Activated CD8-positive, alpha-beta memory T cell treated with anti-CD3 and anti-CD28 coated beads for 48 hours (primary cell): ENCODE data around the gene TEX14.
"Not testable (repeated sequence)": the region's sequence is repeated elsewhere in the genome, so short reads cannot be mapped to it uniquely, and the experiment has no call there.

Experiments used
- DNase-seq, 3 experiments: peaks; one replicate each; pipeline ENCODE4 v3.0.0-alpha.2; 2020; ENCODE audit warnings: low read depth in 2 of 3, low spot score in 2 of 3

TEX14 gene

DNA sequence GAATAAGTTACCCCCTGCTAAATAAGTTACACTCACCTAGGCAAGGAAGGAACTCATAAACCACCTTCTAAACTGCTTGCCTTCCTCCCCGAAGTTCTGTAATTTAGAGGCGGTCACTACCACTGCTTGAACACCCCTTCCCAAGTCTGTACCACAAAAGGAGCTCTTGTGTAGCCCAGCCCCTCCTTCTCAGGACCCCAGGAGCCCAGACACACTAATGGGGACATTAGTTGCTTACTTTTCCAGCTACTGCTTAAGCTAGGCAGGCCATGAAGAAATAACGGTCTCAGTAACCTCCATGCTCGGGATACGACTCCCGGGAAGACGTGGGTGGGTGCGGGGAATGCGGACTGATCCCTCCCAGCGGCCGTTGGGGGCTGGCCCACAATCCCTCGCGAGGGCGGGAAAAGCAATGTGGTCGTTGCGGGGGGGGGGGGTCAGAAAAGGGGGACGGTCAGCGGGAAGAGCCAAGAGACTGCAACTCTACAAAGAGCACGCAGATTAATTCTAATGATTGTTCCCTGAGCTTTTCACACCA lies at the start of gene TEX14:
TSS of gene TEX14 (minus strand) at position 345 of the 538 bp plus-strand sequence. CDS start 40,044 bp downstream, outside the sequence.
- no peak for DNase-seq

DNA sequence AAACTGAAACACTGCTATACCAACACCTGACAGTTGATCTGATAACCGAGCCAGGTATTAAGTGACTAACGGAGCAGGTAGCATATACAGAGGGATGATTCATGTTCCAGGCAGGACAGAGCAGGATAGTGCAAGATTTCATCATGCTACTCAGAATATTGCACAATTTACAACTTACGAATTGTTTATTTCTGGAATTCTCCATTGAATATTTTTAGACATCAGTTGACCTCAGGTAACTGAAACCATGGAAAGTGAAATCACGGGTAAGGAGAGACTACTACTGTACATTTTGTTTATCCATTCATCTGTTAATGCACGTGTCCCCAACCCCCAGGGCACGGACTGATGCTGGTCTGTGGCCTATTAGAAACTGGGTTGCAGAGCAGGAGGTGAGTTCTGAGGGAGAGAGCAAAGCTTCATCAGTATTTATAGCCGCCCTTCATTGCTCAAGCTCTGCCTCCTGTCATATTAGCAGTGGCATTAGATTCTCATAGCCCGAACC lies 49.3 kb upstream of the TEX14 start:
- DNase-seq = no peak

DNA sequence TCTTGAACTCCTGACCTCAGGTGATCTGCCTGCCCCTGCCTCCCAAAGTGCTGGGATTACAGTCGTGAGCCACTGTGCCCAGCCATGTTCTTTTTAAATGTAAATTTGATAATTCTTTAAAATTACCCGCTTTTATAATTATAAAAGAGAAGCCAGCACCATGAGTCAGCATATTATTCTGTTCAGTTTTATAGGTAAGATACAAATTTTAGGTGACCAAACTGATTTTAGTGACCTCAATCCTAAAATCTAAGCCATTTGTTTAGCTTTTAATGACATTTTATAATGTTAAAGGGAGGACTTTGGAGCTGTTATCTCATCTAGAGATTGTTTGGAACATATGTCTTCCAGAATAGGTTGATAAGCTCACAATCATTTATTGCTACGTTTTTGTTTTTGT lies 43.0 kb upstream of the TEX14 start:
- DNase-seq = no peak

- DNase-seq = no peak
Measured at GRCh38 chr17:58734040-58734439, 42.2 kb upstream of the TEX14 start.

DNA sequence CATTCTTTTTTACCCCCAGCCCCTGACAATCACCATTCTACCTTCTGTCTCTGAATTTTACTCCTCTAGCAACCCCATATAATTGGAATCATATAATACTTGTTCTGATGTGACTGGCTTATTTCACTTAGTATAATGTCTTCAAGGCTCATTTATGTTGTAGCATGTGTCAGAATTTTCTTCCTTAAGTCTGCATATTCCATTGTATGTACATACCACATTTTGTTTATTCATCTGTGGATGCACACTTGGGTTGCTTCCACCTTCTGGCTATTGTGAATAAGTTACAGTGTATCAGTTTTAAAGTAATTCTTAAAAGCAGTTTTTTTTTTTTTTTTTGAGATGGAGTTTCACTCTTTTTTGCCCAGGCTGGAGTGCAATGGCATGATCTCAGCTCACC lies 39.1 kb upstream of the TEX14 start:
- DNase-seq = no peak

DNA sequence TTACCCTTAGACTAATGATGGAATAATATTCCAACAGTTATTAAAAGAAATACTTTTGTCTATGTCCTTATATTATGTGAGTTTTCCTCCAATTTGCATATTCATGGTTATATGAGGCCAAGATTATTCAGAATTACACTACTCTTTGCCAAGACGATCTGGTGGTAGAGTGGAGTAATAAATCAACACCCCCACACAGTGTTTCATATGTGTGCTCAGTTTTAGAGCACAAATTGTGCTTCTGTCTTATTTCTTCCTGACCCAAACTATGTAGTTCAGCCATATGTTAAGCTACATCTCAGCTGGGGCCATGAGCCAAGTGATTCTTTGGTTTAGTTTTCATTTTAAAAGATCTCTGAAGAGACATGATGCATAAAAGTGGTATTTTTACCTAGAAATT lies 37.0 kb upstream of the TEX14 start:
- no peak for DNase-seq

- DNase-seq = no peak
Measured at GRCh38 chr17:58722696-58723095, 30.9 kb upstream of the TEX14 start.

- DNase-seq = no peak
Measured at GRCh38 chr17:58722274-58722673, 30.4 kb upstream of the TEX14 start.

DNA sequence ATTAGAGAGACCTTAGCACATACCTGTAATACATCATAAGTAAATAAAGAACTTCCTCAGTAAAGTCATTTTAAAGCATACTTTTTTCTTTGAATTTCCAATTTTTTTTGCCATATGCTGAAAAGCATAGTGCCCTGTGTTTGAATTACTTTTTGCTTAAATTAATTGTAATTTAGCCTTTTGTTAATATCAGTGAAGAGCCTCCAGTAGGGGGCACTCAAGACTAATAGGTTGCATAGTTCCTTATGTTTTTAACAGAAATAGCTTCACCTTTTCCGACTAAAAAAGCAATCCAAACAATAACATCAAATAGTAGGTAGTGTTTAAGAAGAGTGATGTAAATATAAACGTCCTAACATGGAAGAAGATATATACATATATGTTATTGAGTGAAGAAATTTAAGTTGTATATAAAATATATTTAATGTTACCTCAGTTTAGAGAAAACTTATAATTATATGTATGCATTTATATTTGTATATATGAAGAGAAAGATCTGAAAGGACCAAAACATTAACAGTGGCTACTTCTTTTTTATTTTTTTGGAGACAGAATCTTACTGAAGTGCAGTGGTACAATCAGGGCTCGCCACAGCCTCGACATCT lies 19.2 kb upstream of the TEX14 start:
- DNase-seq = no peak

GRCh38 chr17:58706351-58707140 lies 14.7 kb upstream of the TEX14 start:
- no peak for DNase-seq

- DNase-seq = no peak
Measured at GRCh38 chr17:58703916-58704286, 12.1 kb upstream of the TEX14 start.

DNA sequence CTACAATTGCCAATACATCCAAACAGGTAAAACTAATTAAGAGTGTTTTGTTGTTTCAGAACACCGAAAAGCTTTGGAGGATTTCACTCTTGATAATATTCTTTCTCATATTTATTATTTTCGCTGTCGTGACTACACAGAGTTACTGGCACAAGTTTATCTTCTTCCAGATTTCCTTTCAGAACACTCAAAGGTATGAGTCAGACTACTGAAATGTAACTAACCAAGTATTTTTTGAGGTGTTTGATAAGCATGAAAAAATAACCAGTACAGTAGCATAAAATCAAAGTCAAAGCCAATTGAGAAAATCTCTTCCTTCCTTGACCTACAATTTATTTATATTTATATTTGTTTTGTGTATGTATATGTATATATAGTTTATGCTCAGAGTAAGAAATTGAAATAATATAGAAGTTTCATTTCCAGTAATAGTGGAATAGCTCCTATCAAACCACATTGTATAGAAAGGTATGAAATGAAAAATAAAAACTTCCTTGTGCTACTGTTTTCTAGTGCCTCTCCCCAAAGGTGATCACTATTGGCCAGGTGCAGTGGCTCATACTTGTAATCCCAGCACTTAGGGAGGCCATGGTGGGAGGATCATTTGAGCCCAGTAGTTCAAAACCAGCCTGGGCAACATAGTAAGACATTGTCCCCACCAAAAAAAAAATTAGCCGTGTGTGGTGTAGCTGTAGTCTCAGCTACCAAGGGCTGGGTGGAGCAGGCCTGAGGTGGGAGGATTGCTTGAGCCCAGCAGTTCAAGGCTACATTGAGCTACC lies 11.5 kb upstream of the TEX14 start:
- no peak for DNase-seq

DNA sequence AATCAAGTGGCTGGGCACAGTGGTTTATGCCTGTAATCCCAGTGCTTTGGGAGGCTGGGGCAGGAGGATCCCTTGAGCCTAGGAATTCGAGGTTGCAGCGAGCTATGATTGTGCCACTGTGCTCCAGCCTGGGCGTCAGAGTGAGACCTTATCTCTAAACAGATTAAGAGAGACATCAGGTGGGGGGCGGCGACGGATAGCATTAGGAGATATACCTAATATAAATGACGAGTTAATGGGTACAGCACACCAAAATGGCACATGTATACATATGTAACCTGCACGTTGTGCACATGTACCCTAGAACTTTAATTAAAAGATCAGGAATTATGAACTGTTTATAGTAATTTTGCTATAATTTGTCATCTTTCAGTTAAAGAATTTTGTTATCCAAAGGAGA lies 10.9 kb upstream of the TEX14 start:
- no peak for DNase-seq

DNA sequence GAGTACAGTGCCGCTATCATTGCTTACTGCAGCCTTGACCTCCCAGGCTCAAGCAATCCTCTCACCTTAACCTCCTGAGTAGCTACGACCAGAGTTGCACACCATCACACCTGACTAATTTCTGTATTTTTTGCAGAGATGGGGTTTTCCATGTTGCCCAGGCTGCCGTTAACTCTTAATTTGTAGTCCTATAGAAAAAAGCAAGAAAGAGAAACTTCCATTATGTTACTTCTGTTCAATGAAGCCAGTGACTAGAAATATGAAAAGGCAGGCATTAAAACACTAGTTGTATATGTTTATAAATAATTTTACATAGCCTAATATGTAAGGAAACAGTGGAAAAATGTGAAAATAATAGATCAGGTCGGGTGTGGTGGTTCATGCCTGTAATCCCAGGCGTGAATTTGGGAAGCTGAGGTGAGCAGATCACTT lies 10.2 kb upstream of the TEX14 start:
- no peak for DNase-seq

- DNase-seq = no peak
Measured at GRCh38 chr17:58699771-58700170, 7.9 kb upstream of the TEX14 start.

- no peak for DNase-seq
Measured at GRCh38 chr17:58694826-58695225, 3.0 kb upstream of the TEX14 start.

DNA sequence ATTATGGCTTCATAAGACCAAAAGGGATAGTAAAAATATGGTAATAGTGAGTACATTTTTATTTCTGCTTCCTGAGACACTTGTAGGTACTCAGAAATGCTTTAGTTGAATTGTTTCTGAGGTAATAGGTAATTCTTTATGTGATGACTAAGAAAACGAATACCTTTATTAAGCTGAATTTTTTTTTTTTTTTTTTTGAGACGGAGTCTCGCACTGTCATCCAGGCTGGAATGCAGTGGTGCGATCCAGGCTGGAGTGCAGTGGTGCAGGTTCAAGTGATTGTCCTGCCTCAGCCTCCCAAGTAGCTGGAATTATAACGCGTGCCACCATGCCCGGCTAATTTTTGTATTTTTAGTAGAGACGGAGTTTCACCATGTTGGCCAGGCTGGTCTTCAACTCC lies 2.5 kb upstream of the TEX14 start:
- no peak for DNase-seq

- DNase-seq = no peak
Measured at GRCh38 chr17:58693751-58694150, 1.9 kb upstream of the TEX14 start.

GRCh38 chr17:58693208-58693607 lies 1.4 kb upstream of the TEX14 start:
- DNase-seq = no peak

GRCh38 chr17:58692239-58693055 lies 602 bp upstream of the TEX14 start, which contains the start of gene RAD51C:
Gene RAD51C, plus strand, starts transcription at chr17:58692602. Its CDS starts 42 bp downstream, at chr17:58692644.
- peak; percentile 55 to 81 (median 72) for DNase-seq

GRCh38 chr17:58690033-58690432 lies 1.8 kb downstream of the TEX14 start:
- DNase-seq = not testable (repeated sequence)
